Measurements from ENCODE around the gene UBAP2.

Gene UBAP2

GRCh38 chr9:34048727-34049629 lies at the start of gene UBAP2:
Gene UBAP2, minus strand, starts transcription at chr9:34048887. Its CDS starts 31,739 bp downstream, at chr9:34017148.
- peak; percentile 97 for DNase-seq

GRCh38 chr9:34098307-34098706 lies 49.6 kb upstream of the UBAP2 start:
- DNase-seq, result no peak

GRCh38 chr9:34097865-34098264 lies 49.2 kb upstream of the UBAP2 start:
- DNase-seq, result no peak

GRCh38 chr9:34096751-34097150 lies 48.1 kb upstream of the UBAP2 start:
- DNase-seq, result no peak

- DNase-seq, result no peak
Observed at GRCh38 chr9:34093578-34093977, 44.9 kb upstream of the UBAP2 start.

GRCh38 chr9:34089311-34089710 lies 40.6 kb upstream of the UBAP2 start:
- no peak for DNase-seq

GRCh38 chr9:34087370-34087769 lies 38.7 kb upstream of the UBAP2 start:
- DNase-seq, result no peak

- no peak for DNase-seq
Observed at GRCh38 chr9:34086864-34087263, 38.2 kb upstream of the UBAP2 start.

GRCh38 chr9:34085581-34086500 lies 37.2 kb upstream of the UBAP2 start:
- no peak for DNase-seq

- no peak for DNase-seq
Observed at GRCh38 chr9:34084562-34084961, 35.9 kb upstream of the UBAP2 start.

- no peak for DNase-seq
Observed at GRCh38 chr9:34079181-34079580, 30.5 kb upstream of the UBAP2 start.

GRCh38 chr9:34072868-34073590 lies 24.3 kb upstream of the UBAP2 start:
- no peak for DNase-seq

GRCh38 chr9:34072410-34072809 lies 23.7 kb upstream of the UBAP2 start:
- no peak for DNase-seq

GRCh38 chr9:34070606-34071324 lies 22.1 kb upstream of the UBAP2 start:
- DNase-seq, result no peak

- DNase-seq, result no peak
Observed at GRCh38 chr9:34069831-34070230, 21.1 kb upstream of the UBAP2 start.

GRCh38 chr9:34065541-34065940 lies 16.9 kb upstream of the UBAP2 start:
- no peak for DNase-seq

- DNase-seq, result no peak
Observed at GRCh38 chr9:34059954-34060353, 11.3 kb upstream of the UBAP2 start.

- no peak for DNase-seq
Observed at GRCh38 chr9:34059281-34059680, 10.6 kb upstream of the UBAP2 start.

- DNase-seq, result no peak
Observed at GRCh38 chr9:34049630-34050384, 1.1 kb upstream of the UBAP2 start.

- DNase-seq, result peak; percentile 5
Observed at GRCh38 chr9:34047864-34048726, 592 bp downstream of the UBAP2 start.

All from NCI-H2171 (cell line).